Measurements from ENCODE around the gene IKZF3.

DNA sequence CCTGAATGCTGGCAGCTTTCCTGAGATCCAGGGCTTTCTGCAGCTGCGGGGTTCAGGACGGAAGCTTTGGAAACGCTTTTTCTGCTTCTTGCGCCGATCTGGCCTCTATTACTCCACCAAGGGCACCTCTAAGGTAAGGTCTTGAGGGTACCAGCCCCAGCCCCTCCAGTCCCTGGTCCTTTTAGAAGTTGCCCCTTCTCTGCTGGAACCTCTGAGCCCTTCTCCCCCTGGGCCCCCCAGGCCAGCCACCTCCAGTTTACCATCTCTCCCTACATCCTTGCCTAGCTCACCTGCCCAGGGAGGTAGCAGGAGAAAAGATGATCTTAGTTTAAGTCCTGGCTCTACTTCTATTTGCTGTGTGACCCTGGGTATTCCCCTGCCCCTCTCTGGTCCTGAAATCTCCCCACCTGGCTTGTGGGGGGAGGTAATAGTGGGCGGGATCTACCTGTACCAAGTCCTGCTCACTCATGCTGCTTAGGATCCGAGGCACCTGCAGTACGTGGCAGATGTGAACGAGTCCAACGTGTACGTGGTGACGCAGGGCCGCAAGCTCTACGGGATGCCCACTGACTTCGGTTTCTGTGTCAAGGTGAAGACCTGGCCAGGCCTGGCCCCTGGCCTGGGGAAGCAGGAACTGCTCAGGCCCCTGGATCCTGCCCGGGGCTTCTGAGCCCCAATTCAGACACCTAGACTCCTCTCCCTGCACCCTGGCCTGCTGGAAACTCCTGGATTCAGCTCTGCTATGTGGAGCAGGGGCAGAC lies 119.9 kb downstream of the IKZF3 start:
- TF ChIP-seq, protein P1, sequence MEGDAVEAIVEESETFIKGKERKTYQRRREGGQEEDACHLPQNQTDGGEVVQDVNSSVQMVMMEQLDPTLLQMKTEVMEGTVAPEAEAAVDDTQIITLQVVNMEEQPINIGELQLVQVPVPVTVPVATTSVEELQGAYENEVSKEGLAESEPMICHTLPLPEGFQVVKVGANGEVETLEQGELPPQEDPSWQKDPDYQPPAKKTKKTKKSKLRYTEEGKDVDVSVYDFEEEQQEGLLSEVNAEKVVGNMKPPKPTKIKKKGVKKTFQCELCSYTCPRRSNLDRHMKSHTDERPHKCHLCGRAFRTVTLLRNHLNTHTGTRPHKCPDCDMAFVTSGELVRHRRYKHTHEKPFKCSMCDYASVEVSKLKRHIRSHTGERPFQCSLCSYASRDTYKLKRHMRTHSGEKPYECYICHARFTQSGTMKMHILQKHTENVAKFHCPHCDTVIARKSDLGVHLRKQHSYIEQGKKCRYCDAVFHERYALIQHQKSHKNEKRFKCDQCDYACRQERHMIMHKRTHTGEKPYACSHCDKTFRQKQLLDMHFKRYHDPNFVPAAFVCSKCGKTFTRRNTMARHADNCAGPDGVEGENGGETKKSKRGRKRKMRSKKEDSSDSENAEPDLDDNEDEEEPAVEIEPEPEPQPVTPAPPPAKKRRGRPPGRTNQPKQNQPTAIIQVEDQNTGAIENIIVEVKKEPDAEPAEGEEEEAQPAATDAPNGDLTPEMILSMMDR (conservative IDR thresholded peaks at IDR 0.05; ENCODE audit: low read length) = no peak
- TF ChIP-seq EZH2phosphoT487 (IDR thresholded peaks at IDR 0.05; ENCODE audit: borderline replicate concordance) = no peak

All from Loucy (cell line).